NCI-H187 treated with DMSO at 0.1 percent for 48 hours (cell line): ENCODE results near the gene GABRB3.

Experiments used
- DNase-seq: peaks from one replicate; lab custom pipeline; 2025; lab: John Stamatoyannopoulos, UW

GABRB3 gene

DNA sequence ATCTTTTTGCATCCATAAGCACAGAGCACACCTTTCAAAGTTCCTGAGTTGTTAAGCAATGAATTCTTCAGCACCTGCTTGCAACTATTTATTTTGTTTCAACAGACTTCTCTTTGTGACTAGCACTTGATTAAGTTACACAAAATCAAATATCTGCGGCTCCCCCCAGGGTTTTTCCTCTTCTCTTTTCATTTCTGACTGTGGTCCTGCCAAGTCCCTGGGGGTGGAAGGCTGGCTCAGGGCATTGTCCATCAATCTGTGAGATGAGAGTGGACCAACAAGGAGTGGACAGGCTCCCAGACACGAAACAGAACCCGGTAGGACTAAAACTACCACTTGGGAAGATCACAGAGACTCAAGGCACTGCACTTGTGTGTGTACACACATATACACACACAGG, 96.8 kb downstream of the GABRB3 start:
- no peak for DNase-seq

DNA sequence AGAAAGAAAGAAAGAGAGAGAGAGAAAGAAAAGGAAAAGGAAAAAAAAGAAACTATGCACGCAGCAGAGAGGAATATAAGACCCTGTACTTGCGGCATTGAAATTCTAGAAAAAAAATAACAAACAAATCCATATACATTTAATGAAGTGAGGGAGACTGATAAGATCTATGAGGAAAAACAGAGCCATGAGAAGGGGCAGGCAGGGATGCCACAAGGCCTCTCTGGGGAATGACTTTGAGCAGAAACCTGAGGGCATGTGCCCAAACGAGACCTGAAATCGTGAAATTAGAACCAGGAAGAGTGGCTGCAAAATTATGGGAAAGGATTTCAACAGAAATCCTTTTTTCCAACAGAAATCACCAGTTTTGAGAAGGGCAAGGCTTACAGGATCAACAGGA, 98.4 kb downstream of the GABRB3 start:
- DNase-seq = no peak

DNA sequence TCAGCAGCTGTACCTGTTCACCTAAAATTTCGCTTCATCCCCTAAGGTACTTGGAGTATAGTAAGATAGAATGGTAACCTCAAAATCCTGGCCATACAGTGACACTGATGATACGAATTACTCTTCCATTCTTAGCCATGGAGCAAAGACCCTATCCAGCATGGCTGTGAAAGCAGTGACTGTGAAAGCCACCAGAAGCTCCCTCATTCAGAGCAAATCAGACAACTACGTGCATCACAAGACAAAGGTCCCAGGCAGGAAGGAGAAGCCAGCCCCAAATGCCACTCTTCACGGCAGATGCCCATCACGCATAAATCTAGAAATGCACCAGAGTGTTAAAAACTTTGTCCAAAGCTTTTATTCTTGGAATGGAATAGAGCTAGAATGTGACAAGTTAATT, 99.4 kb downstream of the GABRB3 start:
- DNase-seq = no peak

DNA sequence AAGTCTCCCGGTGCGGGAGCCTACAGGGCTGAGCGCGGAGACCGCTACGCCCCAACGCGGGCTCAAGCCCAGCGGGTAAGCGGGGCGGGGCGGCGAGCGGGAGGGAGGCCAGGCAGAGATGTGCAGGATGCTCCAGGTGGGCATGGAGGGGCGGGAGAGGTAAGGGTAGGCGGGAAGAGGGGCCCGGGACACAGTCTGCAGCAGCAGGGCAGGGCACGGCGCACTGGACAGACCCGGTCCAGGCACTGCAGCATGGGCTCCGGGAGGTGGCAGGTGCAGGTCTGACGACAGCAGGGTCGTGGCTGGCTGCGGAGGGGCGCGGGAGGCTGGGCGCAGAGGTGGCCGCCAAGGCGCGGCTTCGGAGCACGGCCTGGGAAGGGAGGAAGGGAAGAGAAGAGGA, 102.8 kb downstream of the GABRB3 start:
- no peak for DNase-seq

DNA sequence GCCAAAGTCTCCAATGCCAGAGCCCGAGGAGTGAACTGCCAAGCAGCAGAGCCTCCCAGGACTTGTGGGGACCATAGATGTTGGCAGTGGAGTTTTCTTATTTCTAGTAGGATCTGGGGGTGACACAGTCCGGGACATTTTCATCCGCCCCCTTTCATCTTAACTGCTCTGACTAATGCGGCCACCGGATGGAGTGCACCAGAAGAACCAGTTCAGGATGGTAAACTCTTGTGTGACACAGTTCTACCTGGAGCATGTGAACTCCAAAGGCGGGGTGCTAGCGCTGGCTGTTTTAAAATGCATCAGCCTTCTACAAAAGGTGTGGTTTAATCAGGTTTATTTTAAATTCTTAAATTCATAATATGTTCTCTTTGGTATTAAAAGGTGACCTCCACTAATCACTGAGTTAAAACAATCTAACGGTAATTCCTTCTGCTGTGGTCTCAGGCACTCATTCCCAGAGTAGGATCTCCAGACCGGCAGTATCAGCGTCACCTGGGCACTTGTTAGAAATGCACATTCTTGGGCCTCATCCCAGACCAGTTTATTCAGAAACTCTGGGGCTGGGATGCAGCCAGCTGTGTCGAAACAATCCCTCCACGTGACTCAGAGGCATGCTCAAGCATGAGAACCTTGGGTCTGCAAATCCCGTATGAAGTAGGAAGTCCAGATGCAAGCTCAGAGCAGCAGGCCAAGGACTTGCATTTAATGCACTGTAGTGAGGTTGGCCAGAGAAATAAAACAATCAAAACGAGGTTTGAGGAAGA, 105.5 kb downstream of the GABRB3 start:
- no peak for DNase-seq

DNA sequence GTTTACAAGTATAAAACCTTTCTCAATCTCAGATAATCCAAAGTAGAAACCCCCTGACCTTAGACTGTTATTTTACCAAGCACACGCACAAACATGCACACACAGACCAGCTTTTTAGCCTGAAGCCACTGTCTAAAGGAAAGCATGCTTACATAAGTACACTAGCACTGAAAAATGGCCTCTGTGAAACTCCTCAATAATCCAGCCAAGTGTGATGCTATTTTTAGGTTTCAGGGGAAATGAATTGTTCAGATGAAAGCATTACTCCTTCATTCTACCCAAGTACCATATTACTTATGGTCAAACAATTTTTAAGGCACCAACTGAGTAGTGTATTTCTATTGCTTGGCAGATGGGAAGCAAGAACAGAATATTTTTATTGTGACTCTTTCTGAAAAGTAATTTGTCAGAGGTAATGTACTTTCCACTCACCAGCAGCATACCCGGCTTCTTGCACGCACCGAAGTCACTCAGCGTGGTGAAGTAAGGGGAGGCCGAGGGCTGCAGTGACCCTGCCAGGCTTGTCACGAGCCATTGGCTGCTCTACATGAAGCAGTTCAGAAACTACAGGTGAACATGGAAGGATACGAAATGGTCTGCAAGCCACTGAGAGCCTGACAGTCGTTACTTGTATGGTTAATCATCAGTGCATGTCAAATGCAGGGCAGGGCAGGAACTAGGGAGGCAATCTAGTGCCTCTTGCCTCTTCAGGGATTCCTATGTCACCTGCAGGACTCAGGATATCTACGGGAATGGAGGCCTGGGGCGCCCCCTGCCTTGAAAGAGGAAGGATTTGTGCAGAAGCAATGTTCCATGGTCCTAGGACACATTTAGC, 106.7 kb downstream of the GABRB3 start:
- no peak for DNase-seq

DNA sequence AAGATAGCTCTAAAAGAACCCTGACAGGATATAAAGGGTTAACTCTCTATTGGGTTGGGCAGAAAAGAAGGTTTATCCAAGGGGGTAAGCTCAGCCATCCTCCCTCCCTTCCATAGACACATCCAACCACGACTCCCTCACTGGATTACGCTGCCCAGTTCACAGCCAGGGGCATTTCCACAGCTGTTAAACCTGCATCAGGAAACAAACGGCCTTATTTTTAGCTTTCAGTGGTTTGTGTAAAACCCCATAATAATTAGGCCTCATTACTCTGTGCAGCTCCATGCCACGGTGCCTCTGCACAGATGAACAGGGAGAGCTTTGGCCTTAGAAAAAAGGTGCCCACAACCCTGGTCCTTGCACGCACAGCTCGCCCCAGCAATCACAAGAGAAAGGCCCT, 110.6 kb downstream of the GABRB3 start:
- DNase-seq = no peak

DNA sequence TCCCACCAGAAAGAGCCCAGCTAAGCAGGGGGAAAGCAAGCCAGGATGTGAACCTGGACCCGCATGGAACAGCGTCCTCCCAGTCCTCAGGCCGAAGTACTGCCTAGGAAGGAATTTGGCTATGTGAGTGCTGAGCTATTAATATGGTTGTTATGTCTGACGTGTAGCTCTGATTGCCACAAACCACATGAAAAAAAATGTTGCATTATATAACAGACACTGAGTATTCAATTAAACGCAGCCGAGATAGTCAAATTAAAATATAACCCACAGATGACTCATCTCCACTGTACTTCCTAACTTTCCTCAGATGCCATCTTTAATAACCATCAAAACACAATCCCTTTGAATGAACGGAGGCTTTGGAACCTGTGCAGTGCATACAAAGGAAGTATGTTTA, 111.1 kb downstream of the GABRB3 start:
- no peak for DNase-seq

DNA sequence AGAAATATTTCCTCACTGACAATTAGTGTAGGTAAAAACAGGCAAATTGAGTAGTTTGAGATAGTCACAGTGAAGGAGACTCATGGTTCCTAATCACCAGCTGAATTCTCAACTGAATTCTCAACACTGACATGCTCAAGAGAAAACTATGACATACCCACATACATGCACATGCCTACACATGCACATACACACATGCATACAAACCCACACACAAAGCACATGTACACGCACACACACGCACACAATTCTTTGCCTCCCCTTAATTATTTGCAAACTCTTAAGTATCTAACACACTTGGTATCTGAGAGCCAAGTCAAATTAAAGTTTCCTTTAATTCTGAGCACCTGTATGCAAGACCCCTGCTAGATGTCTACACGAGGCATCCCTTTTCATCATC, 111.8 kb downstream of the GABRB3 start:
- DNase-seq = no peak

DNA sequence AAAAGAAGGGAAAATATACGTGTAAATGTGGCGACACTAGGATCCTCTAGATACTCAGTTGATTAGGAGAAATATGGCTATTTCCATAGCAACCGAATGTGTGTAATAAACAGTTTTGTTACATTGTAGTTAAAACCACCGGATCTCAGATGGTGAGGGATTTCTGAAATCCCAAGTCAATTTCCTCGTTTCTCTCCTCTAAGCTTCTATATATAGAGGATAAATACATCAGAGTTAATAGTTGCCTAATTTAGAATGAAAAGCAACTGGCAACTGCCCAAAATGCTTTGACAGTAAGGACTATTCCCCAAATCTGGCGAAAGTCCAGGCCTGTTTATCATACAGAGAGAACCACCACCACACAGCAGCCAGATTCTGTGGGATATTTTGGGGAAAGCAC, 112.6 kb downstream of the GABRB3 start:
- no peak for DNase-seq

DNA sequence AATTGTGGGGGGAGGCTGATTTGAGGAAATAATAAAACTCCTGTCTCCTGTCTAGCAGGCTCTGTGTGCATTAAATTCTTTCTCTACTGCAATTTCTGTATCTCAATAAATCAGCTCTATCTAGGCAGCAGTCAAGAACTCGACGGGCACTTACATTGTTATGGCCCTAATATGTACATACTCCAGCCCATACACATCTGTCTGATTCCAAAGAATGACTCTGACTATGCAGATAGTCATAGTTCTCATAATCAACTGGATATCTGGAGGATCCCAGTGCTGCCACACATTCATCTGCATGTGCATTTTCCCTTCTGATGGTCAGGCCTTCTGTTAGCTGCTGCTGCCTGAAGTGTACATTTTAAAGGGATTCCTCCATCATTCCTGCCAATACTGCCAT, 114.6 kb downstream of the GABRB3 start:
- DNase-seq = no peak

DNA sequence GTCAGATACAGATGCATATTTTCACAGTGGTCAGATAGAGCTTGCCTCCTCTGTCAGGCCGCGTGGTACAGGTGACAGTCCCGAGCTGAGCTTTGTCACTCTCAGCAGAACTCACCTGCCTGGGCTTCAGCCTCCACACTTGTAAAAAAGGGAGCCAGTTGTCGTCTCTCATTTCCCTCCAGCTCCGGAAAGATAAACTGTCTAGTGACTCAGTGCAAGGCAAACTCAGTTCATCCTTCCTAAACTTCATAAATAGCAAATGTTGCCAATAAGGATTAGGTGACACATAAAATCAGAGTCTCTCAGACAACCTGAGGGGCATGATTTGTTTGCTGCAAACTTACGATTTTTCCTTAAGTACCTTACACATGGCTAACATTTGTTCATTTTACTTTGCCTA, 116.8 kb downstream of the GABRB3 start:
- no peak for DNase-seq

DNA sequence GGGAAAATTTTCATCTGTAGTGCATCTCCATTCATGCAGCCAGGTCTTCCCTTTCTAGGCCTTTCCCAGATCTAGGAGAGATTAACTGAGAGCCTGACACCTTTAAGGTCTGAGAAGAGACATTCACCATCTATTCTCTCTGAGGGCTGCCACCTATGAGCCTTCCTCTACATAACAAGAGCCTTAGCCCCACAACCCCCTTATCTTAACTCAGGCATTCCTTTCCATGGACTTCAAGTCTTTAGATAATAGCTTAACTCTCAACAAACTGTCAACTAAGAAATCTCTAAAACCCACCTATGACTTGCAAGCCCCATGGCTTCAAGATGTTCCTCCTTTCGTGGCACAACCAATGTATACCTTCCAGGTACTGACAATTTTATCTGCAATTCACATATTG, 121.0 kb downstream of the GABRB3 start:
- DNase-seq = no peak

DNA sequence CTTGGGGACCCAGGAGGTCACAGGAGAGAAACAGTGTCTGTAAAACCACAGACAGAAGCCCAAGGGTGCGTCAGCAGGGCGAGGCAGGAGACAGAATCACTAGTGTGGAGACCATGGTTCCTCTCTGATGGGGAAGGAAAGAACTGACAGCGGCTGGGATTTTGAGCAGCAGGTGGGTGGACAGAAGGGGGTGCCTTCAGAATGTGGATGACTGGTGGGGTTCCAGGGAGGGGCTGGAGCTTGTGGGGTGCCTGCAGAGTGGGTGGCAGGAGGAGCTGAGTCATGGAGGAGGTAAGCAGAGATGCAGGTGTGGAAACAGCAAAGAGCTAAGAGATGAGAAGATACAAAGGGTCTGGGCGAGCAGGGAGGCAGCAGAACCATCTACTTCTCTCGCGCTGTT, 124.2 kb downstream of the GABRB3 start:
- no peak for DNase-seq

DNA sequence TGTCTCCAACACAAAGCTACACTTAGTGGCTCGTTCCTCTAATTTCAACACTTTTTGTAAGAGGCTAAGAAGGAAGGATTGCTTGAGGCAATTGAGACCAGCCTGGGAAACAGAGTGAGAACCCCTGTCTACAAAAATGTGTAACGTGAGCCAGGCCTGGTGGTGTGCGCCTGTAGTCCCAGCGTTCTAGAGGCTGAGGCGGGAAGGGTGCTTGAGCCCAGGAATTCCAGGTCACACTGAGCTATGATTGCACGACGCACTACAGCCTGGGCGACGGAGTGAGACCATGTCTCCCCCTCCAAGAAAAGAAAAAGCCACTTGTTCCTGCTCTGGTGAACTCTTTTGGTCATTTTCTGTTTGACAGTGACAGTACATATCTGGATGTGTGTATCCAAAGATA, 127.9 kb downstream of the GABRB3 start:
- no peak for DNase-seq

DNA sequence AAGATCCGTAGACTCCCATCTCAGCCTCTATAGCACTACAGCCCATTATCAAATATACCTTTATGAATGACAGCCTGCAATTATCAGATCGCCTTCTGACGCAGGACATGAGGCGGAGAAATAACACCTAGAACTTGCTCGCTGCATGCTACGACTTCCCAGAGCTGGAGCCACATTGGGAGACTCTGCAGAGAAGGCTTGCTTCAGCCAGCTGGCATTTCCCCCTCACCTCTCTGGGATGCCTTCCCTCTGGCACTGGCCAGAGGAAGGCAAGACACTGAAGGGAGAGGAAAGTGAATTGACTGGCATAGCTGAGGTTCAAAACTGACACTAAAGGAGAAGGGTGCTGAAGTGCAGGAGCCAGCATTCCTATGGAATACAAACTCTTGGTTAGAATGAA, 131.7 kb downstream of the GABRB3 start:
- DNase-seq = no peak

DNA sequence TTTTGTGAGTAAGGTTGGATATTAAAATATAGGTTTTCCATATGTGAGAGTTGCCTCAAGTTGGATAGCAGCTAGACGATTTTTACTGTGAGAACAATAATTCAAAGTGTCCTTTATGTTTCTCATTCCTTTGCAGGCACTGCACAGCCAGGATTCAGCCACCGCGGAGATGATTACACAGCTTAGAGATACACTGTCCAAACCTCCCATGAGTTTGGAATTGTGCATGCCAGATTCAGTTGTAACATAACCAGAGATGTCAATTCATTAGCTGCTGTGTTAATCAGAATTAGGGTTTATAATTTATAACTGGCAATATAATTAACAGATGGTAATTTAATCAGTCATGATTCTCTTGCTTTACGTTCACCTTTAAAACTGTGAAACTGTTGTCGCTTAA, 132.3 kb downstream of the GABRB3 start:
- DNase-seq = no peak

DNA sequence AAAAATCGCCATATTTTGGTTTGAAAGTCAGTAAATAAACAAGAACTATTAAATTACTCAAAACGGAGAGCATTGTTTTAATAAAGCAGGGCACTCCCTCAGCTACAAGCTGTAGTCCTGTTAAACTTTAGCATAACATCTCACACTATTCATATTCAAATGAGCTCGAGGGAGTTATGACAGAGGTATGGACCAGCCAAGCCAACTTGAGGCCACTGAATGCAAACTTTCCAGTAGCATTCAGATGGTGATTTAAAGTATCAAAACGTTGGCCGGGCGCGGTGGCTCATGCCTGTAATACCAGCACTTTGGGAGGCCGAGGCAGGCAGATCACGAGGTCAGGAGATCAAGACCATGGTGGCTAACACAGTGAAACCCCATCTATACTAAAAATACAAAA, 132.9 kb downstream of the GABRB3 start:
- no peak for DNase-seq

DNA sequence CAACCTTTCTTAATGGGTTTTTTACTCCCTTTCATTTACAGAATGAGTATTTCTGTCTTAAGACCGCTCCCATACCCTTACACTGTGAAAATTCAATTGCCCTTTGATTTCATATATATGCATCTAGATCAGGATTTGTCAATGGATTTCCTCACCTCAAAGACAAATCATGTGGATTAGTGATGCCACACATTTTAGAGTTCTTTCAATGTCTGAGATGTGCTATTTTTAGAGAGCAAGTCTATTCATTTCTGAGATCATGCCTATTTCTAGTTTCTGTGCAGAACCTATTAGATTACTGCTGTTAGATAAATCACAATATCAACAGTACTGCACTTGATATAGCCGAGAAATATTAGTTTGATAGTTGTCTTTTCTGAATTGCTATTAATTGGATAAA, 137.3 kb downstream of the GABRB3 start:
- no peak for DNase-seq

DNA sequence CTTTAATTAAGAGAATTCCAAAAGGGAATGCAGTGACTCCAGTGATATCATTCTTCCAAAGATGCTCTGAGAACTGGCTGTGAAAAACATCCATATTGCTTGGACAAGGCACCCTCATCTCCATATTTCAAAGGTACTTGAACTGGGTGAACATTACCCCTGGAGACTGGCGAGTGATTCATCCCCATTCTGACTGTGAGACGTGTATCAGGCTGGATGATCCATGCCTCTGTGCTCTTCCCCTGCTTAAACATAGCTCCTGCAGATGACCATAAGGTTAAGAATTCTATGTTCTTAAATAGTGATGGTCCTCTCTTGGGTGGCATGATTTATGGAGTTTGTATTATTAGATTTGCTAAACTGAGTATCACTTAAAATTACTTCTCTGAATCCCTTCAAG, 137.8 kb downstream of the GABRB3 start:
- DNase-seq = no peak

DNA sequence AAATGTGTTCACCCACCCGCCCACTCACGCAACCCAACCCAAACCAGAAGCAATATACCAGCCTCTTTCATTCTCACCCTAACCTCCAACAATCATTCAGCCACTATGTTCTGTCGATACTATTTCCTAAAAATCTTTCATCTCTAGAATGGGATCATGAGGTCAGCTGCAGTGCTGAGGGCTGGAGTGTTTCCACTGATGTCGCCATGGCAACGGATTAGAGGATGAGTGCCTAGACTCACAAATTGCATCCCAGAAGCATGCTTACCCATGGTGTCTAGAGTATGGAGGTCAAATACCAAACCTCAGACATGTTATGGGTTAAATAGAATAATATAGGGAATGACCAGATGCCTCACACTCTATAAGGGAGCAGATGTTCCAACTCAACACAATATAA, 138.5 kb downstream of the GABRB3 start:
- DNase-seq = no peak

DNA sequence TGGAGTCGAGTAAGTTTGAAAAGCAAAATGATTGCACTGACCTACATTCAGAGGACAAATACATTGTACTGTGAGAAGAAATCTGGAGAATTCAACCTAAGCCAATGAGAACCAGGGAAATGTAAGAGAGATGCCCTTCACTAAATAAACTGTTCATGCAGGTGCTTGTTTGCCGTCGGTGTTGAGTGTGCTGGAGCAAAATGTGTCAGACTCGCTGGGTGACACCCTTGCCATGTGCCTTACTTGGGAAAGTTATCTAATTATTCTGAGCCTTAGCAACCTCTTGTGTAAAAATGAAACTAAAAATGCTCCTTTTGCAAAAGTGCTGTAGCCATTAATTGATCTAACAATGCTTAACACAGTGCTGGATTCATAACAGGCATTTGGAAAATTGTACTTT, 140.4 kb downstream of the GABRB3 start:
- DNase-seq = no peak

DNA sequence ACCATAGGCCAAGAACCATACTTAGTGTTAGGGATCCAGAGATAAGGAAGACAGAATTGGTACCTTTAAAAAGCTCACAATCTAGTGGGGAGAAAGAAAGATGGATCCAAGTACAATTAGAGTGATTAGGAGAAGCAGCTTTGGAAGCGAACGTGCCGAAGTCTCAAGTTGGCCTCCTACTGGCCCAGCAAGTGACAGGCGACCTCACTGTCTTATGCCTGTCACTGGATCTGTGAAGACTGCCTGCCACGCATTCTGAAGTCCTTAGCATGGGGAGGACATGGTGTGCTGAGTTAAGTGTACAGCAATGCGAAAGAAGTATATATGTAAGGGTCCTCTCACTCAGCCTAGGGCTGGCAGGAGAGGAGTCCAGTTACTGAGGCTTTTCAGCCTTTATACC, 141.0 kb downstream of the GABRB3 start:
- DNase-seq = no peak

DNA sequence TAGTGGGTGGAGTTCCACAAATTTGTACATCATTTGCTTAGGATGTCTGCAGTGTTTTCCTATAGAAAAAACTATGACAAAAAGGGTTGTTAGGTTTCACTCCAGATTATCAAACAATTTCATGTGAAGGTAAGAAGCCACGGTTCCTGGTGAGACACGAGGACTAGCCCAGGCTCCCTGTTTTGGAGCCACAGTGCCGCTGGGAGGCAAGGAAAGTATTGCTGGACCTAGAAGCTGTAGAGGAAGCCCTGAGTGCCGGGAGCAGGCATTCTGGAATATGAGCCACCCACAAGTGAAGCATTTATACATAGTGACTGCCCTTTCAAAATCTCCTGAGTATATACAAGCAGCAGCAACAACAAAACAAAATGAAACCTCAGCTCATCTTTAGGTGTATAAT, 142.0 kb downstream of the GABRB3 start:
- no peak for DNase-seq
